Urinary bladder (tissue), 4 donors: ENCODE data around the gene RAB2B. TPM values are rescaled to one million over a fixed set of nuclear protein-coding genes. Genes with fewer than 3 reads are reported as not detected.

Experiments used
- DNase-seq: peaks from one replicate; pipeline ENCODE4 v3.0.0-alpha.2; 2015; ENCODE audit errors: extremely low spot score
- H3K27ac ChIP-seq: one replicate; pipeline ENCODE4 v1.5.1; 2013; ENCODE audit warnings: low read depth, mild to moderate bottlenecking, moderate library complexity
- H3K36me3 ChIP-seq: one replicate; pipeline ENCODE4 v1.6.1; 2013; ENCODE audit warnings: mild to moderate bottlenecking, moderate library complexity; ENCODE audit not compliant: insufficient read depth
- H3K4me1 ChIP-seq: one replicate; pipeline ENCODE4 v1.6.1; 2013; ENCODE audit warnings: mild to moderate bottlenecking, moderate library complexity; ENCODE audit not compliant: insufficient read depth
- H3K4me3 ChIP-seq: one replicate; pipeline ENCODE4 v1.5.1; 2013; ENCODE audit warnings: low read depth, low read length
- WGBS: extraction: QIAGEN DNeasy Blood & Tissue Kit; methylation state at CpG from one replicate; pipeline ENCODE4 v1.1.7; 2013; 5-methylcytosine and 5-hydroxymethylcytosine counted together
- polyA plus RNA-seq: library from polyadenylated mRNA; stranded (reverse); fragments of 200-250 nt; gene quantifications from one replicate; pipeline ENCODE4 v1.2.3, GENCODE V29; 2013
- total RNA-seq: library from RNA; depleted of rRNA; stranded (reverse); fragments of >200 nt; gene quantifications from one replicate; pipeline ENCODE4 v1.2.3, GENCODE V29; 2014
- donor health status: healthy with polysubstance abuse.
- donor health status: healthy.

The RAB2B gene
- total and polyA plus RNA-seq, 2 donors, result 21.5 to 34.3 TPM

DNA sequence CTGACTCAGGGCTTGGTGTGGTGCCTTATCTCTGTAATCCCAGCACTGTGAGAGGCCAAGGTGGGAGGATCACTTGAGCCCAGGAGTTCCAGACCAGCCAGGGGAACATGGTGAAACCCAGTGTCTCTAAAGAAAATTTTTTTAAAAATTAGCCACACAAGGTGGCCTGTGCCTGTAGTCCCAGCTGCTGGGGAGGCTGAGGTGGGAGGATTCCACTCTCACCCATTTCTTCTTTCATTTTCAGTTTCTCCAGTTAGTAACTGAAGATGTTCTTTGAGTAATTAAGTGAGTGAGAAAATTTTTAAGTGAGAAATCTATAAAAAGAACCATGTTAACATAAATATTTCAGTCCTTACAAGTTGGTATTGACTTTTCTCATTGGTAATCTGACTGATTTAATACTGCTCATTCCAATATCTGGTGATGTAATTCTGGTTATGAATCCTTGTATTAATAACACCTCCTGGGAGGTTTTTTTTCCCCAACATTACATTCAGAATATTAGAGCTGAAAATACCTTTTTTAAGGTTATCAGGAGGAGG lies 28.3 kb upstream of the RAB2B start:
- Histone ChIP-seq H3K27ac (no peak overlapping the region), H3K4me1 (peaks cover 1% of the 10 kb centered on the region), H3K36me3 (peaks cover 4% of the 10 kb centered on the region), H3K4me3 (no peak overlapping the region)
- no peak for DNase-seq

DNA sequence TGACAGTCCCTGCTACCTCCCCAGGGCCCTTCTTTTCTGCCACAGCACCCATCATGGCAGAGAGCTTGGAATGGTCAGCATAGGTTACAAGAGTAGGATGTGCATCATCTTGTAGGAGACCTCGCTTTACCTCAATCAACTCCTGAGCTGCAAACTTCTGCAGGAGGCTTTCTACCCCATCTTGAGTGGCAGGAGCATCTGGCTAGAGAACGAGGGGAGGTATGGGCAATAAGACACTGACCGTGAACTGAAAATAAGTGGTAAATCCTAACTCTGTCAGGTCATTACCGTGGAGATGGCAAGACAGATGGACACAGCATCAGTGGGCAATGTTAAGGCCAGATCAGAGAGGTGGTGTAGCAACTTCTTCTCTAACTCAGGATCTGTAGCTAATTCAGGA lies 26.6 kb upstream of the RAB2B start:
- H3K36me3 ChIP-seq, result peaks cover 4% of the 10 kb centered on the region
- H3K4me1 ChIP-seq, result peaks cover 1% of the 10 kb centered on the region
- no peak overlapping the region for H3K4me3 ChIP-seq
- 92% methylated on average over 4 of the region's 4 CpGs for WGBS
- DNase-seq, result no peak
- H3K27ac ChIP-seq, result no peak overlapping the region

DNA sequence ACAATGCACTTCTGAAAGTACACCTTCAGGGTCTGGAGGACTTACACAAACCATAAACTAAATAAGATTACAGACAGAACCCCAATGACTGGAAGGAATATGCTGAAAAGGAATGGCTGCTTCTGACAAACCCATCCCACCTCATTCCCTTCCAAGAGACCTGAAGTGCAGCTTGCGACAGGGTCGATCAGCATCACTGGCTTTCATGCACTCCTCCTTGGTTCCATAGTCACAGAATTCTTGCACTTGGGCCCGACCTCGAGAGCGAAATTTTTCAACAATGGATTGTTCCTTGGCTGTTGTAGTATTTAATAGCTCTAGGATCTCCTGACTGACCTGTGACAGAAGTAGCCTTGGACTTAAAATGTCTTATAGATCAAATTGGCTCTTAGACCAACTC lies 24.8 kb upstream of the RAB2B start:
- Histone ChIP-seq H3K27ac (no peak overlapping the region), H3K4me3 (no peak overlapping the region), H3K4me1 (no peaks in the 10 kb centered on the region), H3K36me3 (peaks cover 6% of the 10 kb centered on the region)
- 92% methylated on average over 5 of the region's 5 CpGs for WGBS
- DNase-seq, result no peak

DNA sequence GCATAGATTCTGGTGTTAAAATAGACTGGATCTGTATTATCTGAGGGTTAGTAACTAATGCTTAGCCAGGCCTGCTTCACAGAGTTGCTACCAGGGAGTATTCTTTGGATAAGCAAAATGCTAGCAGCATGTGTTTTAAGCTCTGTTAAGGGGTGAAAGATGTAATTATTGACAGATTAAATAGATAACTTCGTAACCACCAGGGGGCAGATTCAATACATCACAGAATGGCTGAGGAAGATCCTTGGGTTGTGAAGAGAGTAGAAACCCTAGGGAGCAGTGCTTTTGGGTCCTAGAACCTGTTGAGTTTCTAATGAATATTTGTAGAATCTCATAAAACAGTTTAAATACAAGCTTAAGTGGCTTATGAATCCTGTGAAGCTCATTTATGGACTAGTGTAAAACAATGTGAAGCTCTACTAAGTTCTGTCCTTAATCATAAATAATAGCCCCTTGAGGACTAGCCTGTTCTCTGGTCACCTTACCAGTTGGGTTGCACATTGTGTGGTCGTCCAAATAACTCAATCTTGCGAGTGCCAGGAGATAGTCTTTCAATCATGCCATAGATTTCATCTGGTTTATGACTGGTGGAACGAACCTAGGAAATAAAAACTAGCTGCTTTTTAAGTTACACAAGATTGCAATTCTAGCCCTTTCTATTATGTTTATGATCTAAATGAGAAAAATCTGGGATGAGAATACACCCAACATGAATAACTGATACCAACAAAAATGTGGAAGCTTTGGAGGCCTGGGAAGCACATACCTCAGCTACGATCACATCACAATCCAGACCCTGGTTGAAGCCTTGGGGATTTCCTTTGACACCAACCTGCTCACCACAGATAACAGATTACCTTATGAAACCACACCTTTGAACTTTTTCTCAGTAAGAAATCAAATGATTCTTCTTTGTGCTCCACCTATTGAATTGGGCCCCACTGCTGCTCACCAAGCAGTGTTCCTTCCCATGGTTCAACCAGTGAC lies 22.1 kb upstream of the RAB2B start:
- Histone ChIP-seq H3K4me1 (no peaks in the 10 kb centered on the region), H3K4me3 (no peak overlapping the region), H3K36me3 (peaks cover 6% of the 10 kb centered on the region), H3K27ac (no peak overlapping the region)
- peak; percentile 18 for DNase-seq
- WGBS, result 61% methylated on average over 5 of the region's 5 CpGs

DNA sequence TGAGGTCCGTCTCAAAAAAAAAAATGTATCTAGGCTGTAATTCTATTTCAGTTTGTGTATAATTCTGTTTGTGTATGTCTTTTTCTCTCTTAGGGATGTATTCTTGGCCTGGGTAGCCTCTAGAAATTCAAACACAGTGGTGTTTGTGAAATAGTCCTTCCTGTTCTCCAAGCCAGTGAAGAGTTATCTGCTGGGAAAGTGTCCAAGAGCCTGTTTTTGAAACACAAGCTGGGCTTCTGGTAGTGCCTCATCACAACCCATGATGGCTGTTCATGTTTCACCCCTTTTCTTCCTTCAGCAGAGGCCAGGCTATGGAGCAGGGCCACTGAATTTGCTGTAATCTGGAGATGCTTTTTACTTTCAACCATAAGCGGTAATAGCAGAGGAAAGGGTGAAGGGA lies 19.7 kb upstream of the RAB2B start:
- no peak for DNase-seq
- Histone ChIP-seq H3K4me1 (no peaks in the 10 kb centered on the region), H3K36me3 (peaks cover 8% of the 10 kb centered on the region), H3K27ac (no peak overlapping the region), H3K4me3 (no peak overlapping the region)
- 73% methylated on average over 2 of the region's 2 CpGs for WGBS

DNA sequence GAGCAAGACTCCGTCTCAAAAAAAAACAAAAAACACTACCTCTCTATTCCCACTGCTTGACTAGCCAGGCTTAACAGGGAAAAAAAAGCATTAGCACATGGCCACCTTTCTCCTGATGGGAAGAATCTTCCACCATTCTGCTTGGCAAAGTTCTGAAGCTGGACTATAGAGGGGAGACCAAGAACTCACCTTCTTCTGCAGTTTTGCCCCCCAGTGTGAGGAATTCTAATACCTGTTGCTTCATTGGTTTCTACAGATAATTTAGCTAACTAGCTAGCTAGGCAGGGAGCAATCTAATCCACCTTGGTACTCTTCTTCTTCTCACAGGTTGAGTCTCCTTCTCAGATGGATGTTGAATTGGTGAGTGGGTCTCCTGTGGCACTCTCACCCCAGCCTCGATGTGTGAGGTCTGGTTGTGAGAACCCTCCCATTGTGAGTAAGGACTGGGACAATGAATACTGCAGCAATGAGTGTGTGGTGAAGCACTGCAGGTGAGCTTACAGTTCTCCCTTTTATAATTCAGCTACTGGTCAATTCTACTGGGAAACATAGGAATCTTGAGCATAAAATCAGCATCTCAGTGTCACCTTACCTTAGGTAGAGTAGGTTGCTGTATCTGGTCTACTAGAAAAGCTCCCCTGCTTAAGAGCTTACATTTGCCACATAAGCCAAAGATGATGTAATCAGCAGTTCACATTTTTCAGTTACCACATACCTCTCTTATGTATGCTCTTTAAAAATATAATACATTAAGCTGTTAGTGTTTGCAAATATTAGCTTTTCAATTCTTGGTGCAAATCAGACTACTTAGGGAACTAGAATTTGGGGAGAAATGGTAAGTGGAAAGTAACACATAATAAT lies 18.4 kb upstream of the RAB2B start:
- 96% methylated on average over 2 of the region's 2 CpGs for WGBS
- H3K4me1 ChIP-seq, result no peaks in the 10 kb centered on the region
- no peak overlapping the region for H3K27ac ChIP-seq
- no peak overlapping the region for H3K4me3 ChIP-seq
- DNase-seq, result no peak
- H3K36me3 ChIP-seq, result peaks cover 4% of the 10 kb centered on the region

DNA sequence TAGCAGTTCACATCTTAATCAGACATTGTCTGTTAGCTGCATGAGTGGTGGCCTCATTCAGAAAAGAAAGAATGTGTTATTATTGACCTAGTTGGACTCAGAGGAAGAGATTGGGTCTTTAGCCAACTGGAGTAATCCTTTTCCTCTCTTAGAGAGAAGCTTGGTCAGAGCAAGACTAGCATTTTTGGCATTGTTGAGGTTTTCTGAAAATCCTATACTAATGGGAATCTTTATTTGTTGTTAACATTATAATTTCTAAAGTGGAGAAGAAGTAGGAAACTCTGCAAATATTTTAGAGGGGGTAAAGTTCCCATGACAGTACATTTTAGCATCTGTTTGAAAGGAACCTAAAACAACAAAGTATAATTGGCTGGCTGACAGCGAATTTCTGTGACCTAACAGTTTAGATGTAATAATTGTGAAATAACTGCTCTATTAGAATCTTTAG lies 9.9 kb upstream of the RAB2B start:
- Histone ChIP-seq H3K27ac (no peak overlapping the region), H3K4me3 (no peak overlapping the region), H3K4me1 (no peaks in the 10 kb centered on the region), H3K36me3 (no peaks in the 10 kb centered on the region)
- WGBS, result 83% methylated on average over 1 of the region's 1 CpG
- DNase-seq, result no peak

DNA sequence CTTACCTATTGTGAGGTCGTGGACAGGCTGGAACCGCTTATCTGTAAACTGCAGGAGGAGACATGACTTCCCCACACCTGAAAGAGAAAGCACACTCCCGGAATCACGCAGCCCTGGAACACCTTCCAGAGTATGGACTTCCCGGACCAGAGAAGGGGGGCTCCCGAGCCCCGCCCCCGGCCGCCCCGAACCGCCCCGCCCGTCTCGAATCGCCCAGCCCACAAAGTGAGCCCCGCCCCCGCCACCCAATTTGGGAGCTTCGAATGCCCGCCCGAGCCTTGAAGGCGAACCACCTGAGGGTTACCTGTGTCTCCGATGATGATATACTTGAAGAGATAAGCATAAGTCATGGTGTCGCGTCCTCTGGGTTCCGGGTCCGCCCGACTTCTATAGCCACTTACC lies 235 bp downstream of the RAB2B start:
- Histone ChIP-seq H3K4me3 (peak overlapping the region; percentile 92), H3K36me3 (no peaks in the 10 kb centered on the region), H3K27ac (peak overlapping the region; percentile 86), H3K4me1 (no peaks in the 10 kb centered on the region)
- no peak for DNase-seq
- under 1% methylated on average over 27 of the region's 27 CpGs for WGBS

DNA sequence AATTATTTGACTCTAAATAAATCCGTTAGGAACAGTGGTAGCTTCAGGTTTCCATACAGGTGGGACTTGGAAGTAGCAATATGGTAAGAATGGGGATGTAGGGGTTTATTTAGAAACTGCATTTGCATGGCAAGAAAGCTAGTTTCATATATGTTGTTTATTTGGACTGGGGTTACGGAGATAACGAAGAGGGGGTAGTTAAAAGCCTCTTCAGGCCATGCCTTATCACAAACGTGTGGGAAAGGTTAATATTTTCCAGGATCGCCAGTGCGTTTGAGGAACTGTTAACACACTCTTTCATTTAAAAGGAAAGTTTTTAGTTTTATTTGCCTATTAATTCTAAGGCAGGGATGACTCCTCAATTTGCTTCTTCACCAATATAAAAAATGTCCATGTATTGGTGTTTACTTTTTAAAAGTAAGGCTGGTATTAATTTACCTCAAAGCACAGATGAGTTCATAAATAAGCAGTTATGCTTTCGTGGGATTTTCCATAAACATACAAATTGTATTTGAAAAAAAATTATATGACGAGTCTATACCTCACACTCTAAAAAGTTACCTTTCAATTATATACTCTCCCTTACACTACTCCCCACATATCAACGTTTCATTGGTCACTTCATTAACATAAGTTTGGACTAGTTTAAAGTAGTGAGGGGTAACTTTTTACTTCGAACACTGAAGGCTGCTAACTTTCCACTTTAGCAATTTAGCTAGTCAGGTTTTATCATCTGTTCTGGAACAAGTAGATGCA lies 814 bp downstream of the RAB2B start:
- H3K27ac ChIP-seq, result peak overlapping the region; percentile 76
- DNase-seq, result no peak
- H3K4me3 ChIP-seq, result peak overlapping the region; percentile 92
- H3K4me1 ChIP-seq, result no peaks in the 10 kb centered on the region
- 40% methylated on average over 10 of the region's 10 CpGs for WGBS
- H3K36me3 ChIP-seq, result peaks cover 2% of the 10 kb centered on the region

DNA sequence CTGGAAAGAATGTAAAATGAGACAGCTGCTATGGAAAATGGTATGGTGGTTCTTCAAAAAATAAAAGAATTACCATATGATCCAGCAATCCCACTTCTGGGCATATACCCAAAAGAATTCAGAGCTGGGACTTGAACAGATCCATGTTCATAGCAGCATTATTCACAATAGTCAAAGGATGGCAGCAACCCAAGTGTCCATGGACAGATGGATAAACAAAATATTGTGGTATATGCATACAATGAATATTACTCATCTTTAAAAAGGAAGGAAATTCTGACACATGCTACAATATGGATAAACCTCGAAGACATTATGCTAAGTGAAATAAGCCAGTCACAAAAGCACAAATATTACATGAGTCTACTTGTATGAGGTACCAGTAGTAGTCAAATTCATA lies 9.1 kb downstream of the RAB2B start:
- DNase-seq, result no peak
- WGBS, result 65% methylated on average over 1 of the region's 1 CpG
- Histone ChIP-seq H3K36me3 (peaks cover 5% of the 10 kb centered on the region), H3K27ac (no peak overlapping the region), H3K4me3 (no peak overlapping the region), H3K4me1 (no peaks in the 10 kb centered on the region)

DNA sequence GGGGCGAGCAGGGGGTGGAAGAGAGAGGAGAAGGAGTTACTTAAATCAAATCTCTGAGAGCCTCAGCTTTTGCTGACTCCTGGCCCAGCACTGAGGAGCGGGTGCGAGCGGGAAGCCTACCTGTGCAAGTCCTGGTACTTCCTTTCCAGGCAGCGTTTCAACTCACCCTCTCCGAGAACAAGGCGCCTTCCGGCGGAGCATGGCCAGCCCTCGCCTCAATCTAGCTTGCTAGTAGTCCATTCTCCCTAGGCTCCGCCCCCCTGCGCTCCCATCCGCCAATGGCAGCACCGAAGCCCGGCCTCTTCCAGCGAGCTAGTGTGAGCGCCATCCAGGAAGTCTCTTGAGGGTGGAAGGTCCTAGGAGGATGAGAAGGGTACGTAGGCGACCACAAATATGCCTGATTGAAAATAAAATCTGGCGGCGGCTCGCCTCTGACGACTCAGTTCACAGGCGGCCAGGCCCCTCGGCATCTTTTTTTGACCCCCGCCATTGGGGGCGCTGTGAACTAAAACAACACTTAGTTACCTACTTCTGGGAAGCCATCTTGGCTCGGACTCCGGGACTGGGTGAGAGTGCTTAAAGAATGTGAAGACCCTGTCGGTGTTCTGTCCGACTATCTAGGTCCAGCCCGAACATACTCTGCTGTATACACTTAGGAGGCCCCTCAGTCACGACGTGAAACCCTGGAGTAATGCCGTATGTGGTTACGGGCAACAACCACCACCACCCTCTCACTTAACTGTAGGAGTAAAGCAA lies 20.7 kb downstream of the RAB2B start, which contains the start of gene CHD8:
Gene CHD8, minus strand, starts transcription at position 212 of the 756 bp plus-strand sequence. CDS start 24,480 bp downstream, outside the sequence.
- under 1% methylated on average over 36 of the region's 36 CpGs for WGBS
- peak within 1 kb of the TSS; percentile 98 for H3K27ac ChIP-seq
- DNase-seq, result peak; percentile 99
- H3K36me3 ChIP-seq, result no peaks in the 10 kb centered on the region
- H3K4me1 ChIP-seq, result peaks cover 2% of the 10 kb centered on the region
- peak within 1 kb of the TSS; percentile 84 for H3K4me3 ChIP-seq

DNA sequence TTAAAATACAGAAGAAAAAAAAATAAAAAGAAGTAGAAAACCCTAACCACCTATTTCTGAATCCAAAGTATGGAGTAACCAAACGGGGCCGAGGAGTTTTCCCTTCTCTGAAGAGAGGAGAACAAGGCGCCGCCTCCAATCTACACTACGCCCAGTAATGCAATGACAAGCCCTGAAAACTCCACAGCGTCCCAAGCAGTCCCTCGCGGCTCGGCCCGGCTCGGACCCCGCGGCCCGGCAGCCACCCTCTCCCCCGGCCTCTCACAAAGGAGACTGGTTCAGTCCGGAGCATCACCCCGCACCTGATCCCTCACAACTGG lies 21.2 kb downstream of the RAB2B start:
- under 1% methylated on average over 17 of the region's 17 CpGs for WGBS
- H3K4me1 ChIP-seq, result peaks cover 2% of the 10 kb centered on the region
- H3K4me3 ChIP-seq, result peak overlapping the region; percentile 84
- peak overlapping the region; percentile 59 for H3K27ac ChIP-seq
- H3K36me3 ChIP-seq, result no peaks in the 10 kb centered on the region
- no peak for DNase-seq
